ENCODE data around the gene PYGL. TPM values are rescaled to one million over a fixed set of nuclear protein-coding genes. Genes with fewer than 3 reads are reported as not detected.

PYGL gene
- polyA plus RNA-seq, 1 of the 3 experiments (the other 2 are of a cell fraction), result 60.2 TPM

DNA sequence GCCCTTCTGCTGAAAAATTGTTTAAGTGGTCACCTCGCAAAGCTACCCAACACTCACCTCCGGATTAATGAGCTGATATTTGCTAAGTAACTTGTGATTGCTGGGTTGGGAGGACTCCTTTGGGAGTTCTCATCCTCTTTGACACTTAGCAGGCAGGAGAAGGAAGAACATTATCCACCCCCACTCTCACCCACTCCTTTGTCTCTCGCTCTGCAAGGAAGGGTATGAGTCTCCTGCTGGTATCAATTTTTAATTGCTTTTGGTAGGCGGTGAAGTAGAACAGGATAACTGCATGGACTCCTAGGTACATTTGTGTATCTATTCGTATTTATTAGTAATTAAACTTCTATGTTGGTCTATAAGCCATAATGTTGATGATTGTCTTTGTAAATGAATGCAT is 79.3 kb downstream of the PYGL start:
- Histone ChIP-seq H3K36me3 (replicated peaks in 1 of 2; ENCODE audit: control insufficient read depth in 1 of 2, insufficient read depth in 2 of 2, low read length in 1 of 2) (no peaks in the 10 kb centered on the region), H3F3A (replicated peaks; ENCODE audit: insufficient read depth) (no peaks in the 10 kb centered on the region), H3K9ac (no peak overlapping the region), H3K79me2 (ENCODE audit: insufficient read depth) (no peaks in the 10 kb centered on the region), H3K27ac (ENCODE audit: low read depth in 2 of 2, low read length in 1 of 2) (no peak overlapping the region), H3K4me1 (ENCODE audit: control insufficient read depth in 1 of 2, insufficient read depth in 2 of 2, low read depth in 1 of 2, low read length in 1 of 2) (peaks cover 3 to 4% of the 10 kb centered on the region in 2 experiments; a peak in 2 of 4 replicates), H3K4me3 (ENCODE audit: low read depth in 2 of 2, low read length in 1 of 2) (no peak overlapping the region), H3K9me3 (no peaks in the 10 kb centered on the region), H2AFZ (ENCODE audit: low read depth) (no peak overlapping the region), H3K27me3 (ENCODE audit: insufficient read depth) (no peaks in the 10 kb centered on the region), H4K20me1 (ENCODE audit: insufficient read depth) (no peaks in the 10 kb centered on the region), H3K9me2 (no peaks in the 10 kb centered on the region), H3K4me2 (no peak overlapping the region)
- CTCF ChIA-PET, result interaction anchor here (1.6 kb wide), 2 partner anchors 246 to 322 kb away, joined by 3 to 5 read pairs; no protein-coding TSS in a partner anchor
- 82% methylated on average over 5 of the region's 5 CpGs for WGBS (ENCODE audit: low lambda C conversion rate)
- TF ChIP-seq JUND (IDR thresholded peaks at IDR 0.05) (no peak), TCF12 (IDR thresholded peaks at IDR 0.05) (no peak)
- TF ChIP-seq, protein P1, sequence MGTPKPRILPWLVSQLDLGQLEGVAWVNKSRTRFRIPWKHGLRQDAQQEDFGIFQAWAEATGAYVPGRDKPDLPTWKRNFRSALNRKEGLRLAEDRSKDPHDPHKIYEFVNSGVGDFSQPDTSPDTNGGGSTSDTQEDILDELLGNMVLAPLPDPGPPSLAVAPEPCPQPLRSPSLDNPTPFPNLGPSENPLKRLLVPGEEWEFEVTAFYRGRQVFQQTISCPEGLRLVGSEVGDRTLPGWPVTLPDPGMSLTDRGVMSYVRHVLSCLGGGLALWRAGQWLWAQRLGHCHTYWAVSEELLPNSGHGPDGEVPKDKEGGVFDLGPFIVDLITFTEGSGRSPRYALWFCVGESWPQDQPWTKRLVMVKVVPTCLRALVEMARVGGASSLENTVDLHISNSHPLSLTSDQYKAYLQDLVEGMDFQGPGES (IDR thresholded peaks at IDR 0.05; ENCODE audit: low read depth, low read length), result no peak
- TF ChIP-seq, protein P2, sequence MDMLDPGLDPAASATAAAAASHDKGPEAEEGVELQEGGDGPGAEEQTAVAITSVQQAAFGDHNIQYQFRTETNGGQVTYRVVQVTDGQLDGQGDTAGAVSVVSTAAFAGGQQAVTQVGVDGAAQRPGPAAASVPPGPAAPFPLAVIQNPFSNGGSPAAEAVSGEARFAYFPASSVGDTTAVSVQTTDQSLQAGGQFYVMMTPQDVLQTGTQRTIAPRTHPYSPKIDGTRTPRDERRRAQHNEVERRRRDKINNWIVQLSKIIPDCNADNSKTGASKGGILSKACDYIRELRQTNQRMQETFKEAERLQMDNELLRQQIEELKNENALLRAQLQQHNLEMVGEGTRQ (IDR thresholded peaks at IDR 0.05; ENCODE audit: borderline replicate concordance, low read depth, low read length), result no peak
- POLR2A ChIA-PET, result no interaction called here
- no peak for DNase-seq

DNA sequence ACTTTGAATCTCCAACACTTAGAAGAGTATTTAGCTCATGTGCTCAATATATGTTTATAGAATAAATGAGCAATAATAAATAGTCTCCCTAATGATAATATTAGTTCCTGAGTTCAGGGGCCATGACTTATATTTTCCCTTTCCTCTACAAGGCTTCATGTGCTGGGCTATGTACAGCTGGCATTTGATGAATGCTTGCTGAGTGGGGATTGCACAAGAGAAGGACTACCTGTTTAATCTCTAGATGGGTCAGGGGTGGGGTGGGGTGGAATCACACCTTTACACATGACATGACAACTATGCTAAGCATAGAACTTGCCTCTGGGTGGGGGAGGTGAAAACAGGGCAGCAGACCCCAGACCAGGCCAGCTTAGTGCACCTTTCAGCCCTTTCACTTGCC is 80.0 kb downstream of the PYGL start:
- H3K27me3 ChIP-seq (ENCODE audit: insufficient read depth), result no peaks in the 10 kb centered on the region
- no peak for TF ChIP-seq NRF1 (IDR thresholded peaks at IDR 0.05; ENCODE audit: low read depth, low read length)
- TF ChIP-seq ELF1 (IDR thresholded peaks at IDR 0.05), result no peak
- TF ChIP-seq, protein P3, sequence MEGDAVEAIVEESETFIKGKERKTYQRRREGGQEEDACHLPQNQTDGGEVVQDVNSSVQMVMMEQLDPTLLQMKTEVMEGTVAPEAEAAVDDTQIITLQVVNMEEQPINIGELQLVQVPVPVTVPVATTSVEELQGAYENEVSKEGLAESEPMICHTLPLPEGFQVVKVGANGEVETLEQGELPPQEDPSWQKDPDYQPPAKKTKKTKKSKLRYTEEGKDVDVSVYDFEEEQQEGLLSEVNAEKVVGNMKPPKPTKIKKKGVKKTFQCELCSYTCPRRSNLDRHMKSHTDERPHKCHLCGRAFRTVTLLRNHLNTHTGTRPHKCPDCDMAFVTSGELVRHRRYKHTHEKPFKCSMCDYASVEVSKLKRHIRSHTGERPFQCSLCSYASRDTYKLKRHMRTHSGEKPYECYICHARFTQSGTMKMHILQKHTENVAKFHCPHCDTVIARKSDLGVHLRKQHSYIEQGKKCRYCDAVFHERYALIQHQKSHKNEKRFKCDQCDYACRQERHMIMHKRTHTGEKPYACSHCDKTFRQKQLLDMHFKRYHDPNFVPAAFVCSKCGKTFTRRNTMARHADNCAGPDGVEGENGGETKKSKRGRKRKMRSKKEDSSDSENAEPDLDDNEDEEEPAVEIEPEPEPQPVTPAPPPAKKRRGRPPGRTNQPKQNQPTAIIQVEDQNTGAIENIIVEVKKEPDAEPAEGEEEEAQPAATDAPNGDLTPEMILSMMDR (IDR thresholded peaks at IDR 0.05), result no peak
- TF ChIP-seq, protein P4, sequence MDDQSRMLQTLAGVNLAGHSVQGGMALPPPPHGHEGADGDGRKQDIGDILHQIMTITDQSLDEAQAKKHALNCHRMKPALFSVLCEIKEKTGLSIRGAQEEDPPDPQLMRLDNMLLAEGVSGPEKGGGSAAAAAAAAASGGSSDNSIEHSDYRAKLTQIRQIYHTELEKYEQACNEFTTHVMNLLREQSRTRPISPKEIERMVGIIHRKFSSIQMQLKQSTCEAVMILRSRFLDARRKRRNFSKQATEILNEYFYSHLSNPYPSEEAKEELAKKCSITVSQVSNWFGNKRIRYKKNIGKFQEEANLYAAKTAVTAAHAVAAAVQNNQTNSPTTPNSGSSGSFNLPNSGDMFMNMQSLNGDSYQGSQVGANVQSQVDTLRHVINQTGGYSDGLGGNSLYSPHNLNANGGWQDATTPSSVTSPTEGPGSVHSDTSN (IDR thresholded peaks at IDR 0.05), result no peak
- TF ChIP-seq TEAD4 (IDR thresholded peaks at IDR 0.05; ENCODE audit: borderline replicate concordance, insufficient read depth), result no peak
- TF ChIP-seq SMC3 (IDR thresholded peaks at IDR 0.05; ENCODE audit: low read depth, low read length), result no peak
- no peak for TF ChIP-seq GABPA (IDR thresholded peaks at IDR 0.05; ENCODE audit: low read depth)
- TF ChIP-seq CHD2 (IDR thresholded peaks at IDR 0.05; ENCODE audit: low read length, partially characterized antibody), result no peak
- H3K9me2 ChIP-seq, result no peaks in the 10 kb centered on the region
- DNase-seq, result no peak
- ChIA-PET POLR2A (no interaction called here), CTCF (interaction anchor here (1.6 kb wide), 2 partner anchors 245 to 322 kb away, joined by 3 to 5 read pairs; no protein-coding TSS in a partner anchor)
- H3K4me1 ChIP-seq (ENCODE audit: control insufficient read depth in 1 of 2, insufficient read depth in 2 of 2, low read depth in 1 of 2, low read length in 1 of 2), result peaks cover 4 to 5% of the 10 kb centered on the region in 2 experiments; a peak in 2 of 4 replicates
- no peaks in the 10 kb centered on the region for H4K20me1 ChIP-seq (ENCODE audit: insufficient read depth)
- H3K79me2 ChIP-seq (ENCODE audit: insufficient read depth), result no peaks in the 10 kb centered on the region
- H3K4me3 ChIP-seq (ENCODE audit: low read depth in 2 of 2, low read length in 1 of 2), result no peak overlapping the region
- H2AFZ ChIP-seq (ENCODE audit: low read depth), result no peak overlapping the region
- no peak overlapping the region for H3K9ac ChIP-seq
- no peak overlapping the region for H3K4me2 ChIP-seq
- H3F3A ChIP-seq (replicated peaks; ENCODE audit: insufficient read depth), result no peaks in the 10 kb centered on the region
- H3K27ac ChIP-seq (ENCODE audit: low read depth in 2 of 2, low read length in 1 of 2), result no peak overlapping the region
- no peaks in the 10 kb centered on the region for H3K36me3 ChIP-seq (replicated peaks in 1 of 2; ENCODE audit: control insufficient read depth in 1 of 2, insufficient read depth in 2 of 2, low read length in 1 of 2)
- H3K9me3 ChIP-seq, result no peaks in the 10 kb centered on the region

Measured in SK-N-SH (cell line).